Measurements from ENCODE around the gene GALNT10. TPM values are rescaled to one million over a fixed set of nuclear protein-coding genes. Genes with fewer than 3 reads are reported as not detected.

The GALNT10 gene
- polyA plus RNA-seq, 1 donor (not counting 4 experiments of a cell fraction or from before 2014, with no cell fraction given): 17.9 TPM

DNA sequence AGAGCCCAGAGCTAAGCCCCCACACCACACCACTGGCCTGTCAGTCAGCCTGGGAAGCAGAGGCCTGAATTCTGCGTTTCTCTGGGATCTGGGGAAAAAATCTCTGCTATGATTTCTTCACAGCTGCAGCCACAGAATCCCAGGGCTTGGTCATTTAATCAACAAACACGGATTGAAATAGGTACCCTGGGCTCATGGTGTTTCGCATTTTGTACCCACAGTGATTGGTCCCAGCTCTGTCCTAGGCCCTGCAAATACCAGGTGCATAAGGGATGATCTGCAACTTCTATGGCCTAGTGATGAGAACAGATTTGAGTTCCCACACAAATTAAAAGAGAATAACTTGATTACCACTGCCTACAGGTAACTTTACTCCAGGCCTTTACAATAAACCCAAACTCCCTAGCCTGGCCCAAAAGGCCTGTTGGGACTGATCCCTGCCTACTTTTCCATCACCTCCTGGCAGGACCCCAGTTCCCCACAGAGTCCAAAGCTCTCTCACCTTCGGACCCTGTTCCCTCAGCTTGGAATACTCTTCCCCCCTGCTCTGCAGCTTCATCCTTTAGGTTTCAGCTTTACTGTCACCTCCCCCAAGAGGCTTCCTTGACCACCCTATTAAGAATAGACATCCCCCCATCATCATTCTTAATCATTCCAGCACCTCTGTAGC is 240.6 kb downstream of the GALNT10 start:
- TF ChIP-seq, protein P1, sequence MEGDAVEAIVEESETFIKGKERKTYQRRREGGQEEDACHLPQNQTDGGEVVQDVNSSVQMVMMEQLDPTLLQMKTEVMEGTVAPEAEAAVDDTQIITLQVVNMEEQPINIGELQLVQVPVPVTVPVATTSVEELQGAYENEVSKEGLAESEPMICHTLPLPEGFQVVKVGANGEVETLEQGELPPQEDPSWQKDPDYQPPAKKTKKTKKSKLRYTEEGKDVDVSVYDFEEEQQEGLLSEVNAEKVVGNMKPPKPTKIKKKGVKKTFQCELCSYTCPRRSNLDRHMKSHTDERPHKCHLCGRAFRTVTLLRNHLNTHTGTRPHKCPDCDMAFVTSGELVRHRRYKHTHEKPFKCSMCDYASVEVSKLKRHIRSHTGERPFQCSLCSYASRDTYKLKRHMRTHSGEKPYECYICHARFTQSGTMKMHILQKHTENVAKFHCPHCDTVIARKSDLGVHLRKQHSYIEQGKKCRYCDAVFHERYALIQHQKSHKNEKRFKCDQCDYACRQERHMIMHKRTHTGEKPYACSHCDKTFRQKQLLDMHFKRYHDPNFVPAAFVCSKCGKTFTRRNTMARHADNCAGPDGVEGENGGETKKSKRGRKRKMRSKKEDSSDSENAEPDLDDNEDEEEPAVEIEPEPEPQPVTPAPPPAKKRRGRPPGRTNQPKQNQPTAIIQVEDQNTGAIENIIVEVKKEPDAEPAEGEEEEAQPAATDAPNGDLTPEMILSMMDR (optimal IDR thresholded peaks at IDR 0.05 in 1 of 3, IDR thresholded peaks at IDR 0.05 in 1 of 3, conservative IDR thresholded peaks at IDR 0.05 in 1 of 3; ENCODE audit: extremely low read depth in 1 of 3, insufficient read depth in 2 of 3, low read length in 3 of 3): no peak
- no peak for TF ChIP-seq EZH2 (IDR thresholded peaks at IDR 0.05; ENCODE audit: low read length)
- no peaks in the 10 kb centered on the region for H3K9me1 ChIP-seq (ENCODE audit: control insufficient read depth, extremely low read depth, insufficient read depth, low read length)
- DNase-seq (ENCODE audit: low read depth, low spot score): no peak
- H3K4me2 ChIP-seq (ENCODE audit: control insufficient read depth, extremely low read depth, insufficient read depth, low read depth, low read length): no peak overlapping the region
- no peaks in the 10 kb centered on the region for H3K9me3 ChIP-seq (ENCODE audit: control insufficient read depth, low read depth, low read length)
- FAIRE-seq: no peak
- H3K27ac ChIP-seq (ENCODE audit: control insufficient read depth, insufficient read depth, low read length): no peak overlapping the region
- H3K27me3 ChIP-seq (ENCODE audit: control insufficient read depth, extremely low read depth, insufficient read depth, low read length): no peaks in the 10 kb centered on the region
- no peaks in the 10 kb centered on the region for H3K4me1 ChIP-seq (ENCODE audit: control insufficient read depth, extremely low read depth, insufficient read depth, low read length)
- no peak overlapping the region for H2AFZ ChIP-seq (ENCODE audit: control insufficient read depth, low read length)
- peaks cover 0 to 1% of the 10 kb centered on the region in 2 experiments for H3K36me3 ChIP-seq (ENCODE audit: control insufficient read depth in 2 of 2, extremely low read depth in 1 of 2, insufficient read depth in 2 of 2, low read length in 2 of 2)
- no peaks in the 10 kb centered on the region for H3K79me2 ChIP-seq (ENCODE audit: control insufficient read depth, insufficient read depth, low read length)
- no peak overlapping the region for H3K4me3 ChIP-seq (ENCODE audit: control insufficient read depth in 2 of 3, extremely low read depth in 1 of 3, insufficient read depth in 2 of 3, low read depth in 1 of 3, low read length in 3 of 3)
- H3K9ac ChIP-seq (ENCODE audit: control insufficient read depth, extremely low read depth, insufficient read depth, low read length): no peak overlapping the region
- dilution Hi-C loops (cut with MboI; ENCODE audit: extremely low pct_ligation_motif_present, low sequenced_read_pairs): no loop called here
- no peaks in the 10 kb centered on the region for H4K20me1 ChIP-seq (ENCODE audit: control insufficient read depth, extremely low read depth, insufficient read depth, low read length)

DNA sequence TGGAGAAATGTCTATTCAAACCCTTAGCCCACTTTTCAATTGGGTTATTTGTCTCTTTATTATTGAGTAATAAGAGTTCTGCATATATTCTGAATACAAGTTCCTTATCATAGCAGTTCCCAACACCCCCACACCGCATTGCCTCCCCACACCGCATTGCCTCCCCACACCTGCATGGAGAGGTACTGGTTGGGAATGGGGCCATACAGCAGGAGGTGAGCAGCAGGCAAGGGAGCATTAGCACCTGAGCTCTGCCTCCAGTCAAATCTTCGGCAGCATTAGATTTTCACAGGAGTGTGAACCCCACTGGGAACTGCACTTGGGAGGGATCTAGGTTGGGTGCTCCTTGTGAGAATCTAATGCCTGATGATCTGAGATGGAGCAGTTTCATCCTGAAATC is 244.7 kb downstream of the GALNT10 start:
- Histone ChIP-seq H3K4me1 (ENCODE audit: control insufficient read depth, extremely low read depth, insufficient read depth, low read length) (no peaks in the 10 kb centered on the region), H3K27ac (ENCODE audit: control insufficient read depth, insufficient read depth, low read length) (no peak overlapping the region), H3K4me2 (ENCODE audit: control insufficient read depth, extremely low read depth, insufficient read depth, low read depth, low read length) (no peak overlapping the region), H3K36me3 (ENCODE audit: control insufficient read depth in 2 of 2, extremely low read depth in 1 of 2, insufficient read depth in 2 of 2, low read length in 2 of 2) (peaks cover 5 to 9% of the 10 kb centered on the region in 2 experiments), H3K9me3 (ENCODE audit: control insufficient read depth, low read depth, low read length) (no peaks in the 10 kb centered on the region), H2AFZ (ENCODE audit: control insufficient read depth, low read length) (no peak overlapping the region), H3K9me1 (ENCODE audit: control insufficient read depth, extremely low read depth, insufficient read depth, low read length) (no peaks in the 10 kb centered on the region), H4K20me1 (ENCODE audit: control insufficient read depth, extremely low read depth, insufficient read depth, low read length) (no peaks in the 10 kb centered on the region), H3K27me3 (ENCODE audit: control insufficient read depth, extremely low read depth, insufficient read depth, low read length) (no peaks in the 10 kb centered on the region), H3K4me3 (ENCODE audit: control insufficient read depth in 2 of 3, extremely low read depth in 1 of 3, insufficient read depth in 2 of 3, low read depth in 1 of 3, low read length in 3 of 3) (no peak overlapping the region), H3K79me2 (ENCODE audit: control insufficient read depth, insufficient read depth, low read length) (no peaks in the 10 kb centered on the region), H3K9ac (ENCODE audit: control insufficient read depth, extremely low read depth, insufficient read depth, low read length) (no peak overlapping the region)
- dilution Hi-C loops (cut with MboI; ENCODE audit: extremely low pct_ligation_motif_present, low sequenced_read_pairs): no loop called here
- DNase-seq (ENCODE audit: low read depth, low spot score) (no peak), FAIRE-seq (no peak)
- no peak for TF ChIP-seq EZH2 (IDR thresholded peaks at IDR 0.05; ENCODE audit: low read length)
- TF ChIP-seq, protein P1 (optimal IDR thresholded peaks at IDR 0.05 in 1 of 3, IDR thresholded peaks at IDR 0.05 in 1 of 3, conservative IDR thresholded peaks at IDR 0.05 in 1 of 3; ENCODE audit: extremely low read depth in 1 of 3, insufficient read depth in 2 of 3, low read length in 3 of 3): no peak

All from keratinocyte (primary cell).